ENCODE results near the gene AGBL1. TPM values are rescaled to one million over a fixed set of nuclear protein-coding genes. Genes with fewer than 3 reads are reported as not detected.

The AGBL1 gene
- total RNA-seq, 6 experiments from 2014 or later, result not detected

DNA sequence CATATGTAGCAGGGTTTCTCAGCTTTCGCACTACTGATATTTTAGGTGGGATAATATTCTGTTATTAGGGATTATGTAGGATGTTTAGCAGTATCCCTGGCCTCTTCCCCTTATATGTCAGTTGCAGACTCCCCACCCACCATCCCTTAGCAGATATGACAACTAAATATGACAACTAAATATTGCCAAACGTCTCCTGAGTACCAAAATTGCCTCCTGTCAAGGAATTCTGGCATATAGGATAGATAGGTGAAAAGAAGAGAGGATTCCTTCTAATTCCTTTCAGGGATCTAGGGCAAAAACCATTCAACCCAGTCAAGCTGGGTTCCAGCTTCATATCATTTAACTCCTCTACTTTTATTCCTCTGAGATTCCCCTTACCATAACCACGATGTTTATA is 759.8 kb downstream of the AGBL1 start:
- Mint-ChIP-seq H3K9me3 (peaks cover 34% of the 10 kb centered on the region), H3K4me3 (no peak overlapping the region), H3K36me3 (ENCODE audit: low read depth) (0 out of 2 replicates have a peak, but pooled peaks cover 4% of the 10 kb centered on the region), H3K27ac (no peak overlapping the region), H3K27me3 (ENCODE audit: insufficient read depth) (no peaks in the 10 kb centered on the region), H3K4me1 (ENCODE audit: low read depth) (no peaks in the 10 kb centered on the region)
- DNase-seq, result no peak
- TF ChIP-seq, protein P1, sequence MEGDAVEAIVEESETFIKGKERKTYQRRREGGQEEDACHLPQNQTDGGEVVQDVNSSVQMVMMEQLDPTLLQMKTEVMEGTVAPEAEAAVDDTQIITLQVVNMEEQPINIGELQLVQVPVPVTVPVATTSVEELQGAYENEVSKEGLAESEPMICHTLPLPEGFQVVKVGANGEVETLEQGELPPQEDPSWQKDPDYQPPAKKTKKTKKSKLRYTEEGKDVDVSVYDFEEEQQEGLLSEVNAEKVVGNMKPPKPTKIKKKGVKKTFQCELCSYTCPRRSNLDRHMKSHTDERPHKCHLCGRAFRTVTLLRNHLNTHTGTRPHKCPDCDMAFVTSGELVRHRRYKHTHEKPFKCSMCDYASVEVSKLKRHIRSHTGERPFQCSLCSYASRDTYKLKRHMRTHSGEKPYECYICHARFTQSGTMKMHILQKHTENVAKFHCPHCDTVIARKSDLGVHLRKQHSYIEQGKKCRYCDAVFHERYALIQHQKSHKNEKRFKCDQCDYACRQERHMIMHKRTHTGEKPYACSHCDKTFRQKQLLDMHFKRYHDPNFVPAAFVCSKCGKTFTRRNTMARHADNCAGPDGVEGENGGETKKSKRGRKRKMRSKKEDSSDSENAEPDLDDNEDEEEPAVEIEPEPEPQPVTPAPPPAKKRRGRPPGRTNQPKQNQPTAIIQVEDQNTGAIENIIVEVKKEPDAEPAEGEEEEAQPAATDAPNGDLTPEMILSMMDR (IDR thresholded peaks at IDR 0.05), result no peak

- no peak for DNase-seq
- TF ChIP-seq, protein P1 (IDR thresholded peaks at IDR 0.05), result no peak
- Mint-ChIP-seq H3K4me1 (ENCODE audit: low read depth) (no peaks in the 10 kb centered on the region), H3K27ac (no peak overlapping the region), H3K4me3 (no peak overlapping the region), H3K27me3 (ENCODE audit: insufficient read depth) (no peaks in the 10 kb centered on the region), H3K9me3 (peaks cover 42% of the 10 kb centered on the region), H3K36me3 (ENCODE audit: low read depth) (0 out of 2 replicates have a peak, but pooled peaks cover 4% of the 10 kb centered on the region)
Observed at GRCh38 chr15:86840996-86841395, 761.3 kb downstream of the AGBL1 start.

- TF ChIP-seq, protein P1 (IDR thresholded peaks at IDR 0.05), result no peak
- no peak for DNase-seq
Observed at GRCh38 chr15:86842199-86842598, 762.5 kb downstream of the AGBL1 start.

DNA sequence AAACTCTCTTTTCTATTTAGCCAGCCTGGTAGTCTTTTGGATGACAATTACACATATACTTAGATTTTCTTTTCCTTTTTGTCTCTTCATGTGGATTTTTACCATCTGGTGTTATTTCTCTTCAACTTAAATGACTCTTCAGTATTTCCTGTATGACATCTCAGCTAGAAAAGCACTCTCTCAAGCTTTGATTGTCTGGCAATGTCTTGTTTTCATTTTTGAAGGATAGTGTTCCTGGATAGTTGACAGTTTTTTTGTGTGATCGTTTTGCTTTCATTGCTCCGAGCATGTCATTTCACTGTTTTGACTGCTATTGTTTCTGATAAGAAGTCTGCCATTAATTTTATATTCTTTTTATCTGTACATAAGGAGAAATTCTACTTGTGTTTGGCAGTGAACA is 766.4 kb downstream of the AGBL1 start:
- TF ChIP-seq, protein P1 (IDR thresholded peaks at IDR 0.05), result no peak
- Mint-ChIP-seq H3K36me3 (ENCODE audit: low read depth) (no peaks in the 10 kb centered on the region), H3K4me1 (ENCODE audit: low read depth) (no peaks in the 10 kb centered on the region), H3K4me3 (no peak overlapping the region), H3K27ac (no peak overlapping the region), H3K9me3 (peaks cover 54% of the 10 kb centered on the region), H3K27me3 (ENCODE audit: insufficient read depth) (peaks cover 2% of the 10 kb centered on the region; the same call in 1 of the 2 replicates)
- DNase-seq, result no peak

More at GRCh38 chr15:86842199-86842598, 762.5 kb downstream of the AGBL1 start:
- Mint-ChIP-seq H3K36me3 (ENCODE audit: low read depth) (0 out of 2 replicates have a peak, but pooled peaks cover 4% of the 10 kb centered on the region), H3K27me3 (ENCODE audit: insufficient read depth) (no peaks in the 10 kb centered on the region), H3K27ac (no peak overlapping the region), H3K9me3 (peaks cover 54% of the 10 kb centered on the region), H3K4me1 (ENCODE audit: low read depth) (no peaks in the 10 kb centered on the region), H3K4me3 (no peak overlapping the region)

DNA sequence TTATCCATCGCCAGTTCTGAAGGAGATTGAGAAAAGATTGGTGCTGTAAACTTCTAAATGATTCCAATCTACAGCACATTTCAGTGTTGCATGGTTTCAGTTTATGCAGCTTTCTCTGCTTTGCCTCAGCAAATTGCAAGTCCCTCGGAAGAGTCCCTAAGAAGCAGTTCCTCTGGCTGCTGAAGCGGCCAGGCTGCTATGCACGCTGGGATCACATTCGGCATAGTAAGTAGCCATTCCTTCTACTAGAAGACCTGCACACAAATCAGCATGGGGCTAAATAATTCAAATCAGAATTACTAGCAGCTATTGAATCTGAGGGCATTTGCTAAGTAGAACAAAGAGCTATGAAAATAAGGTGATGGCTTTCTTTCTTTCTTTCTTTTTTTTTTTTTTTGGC is 769.5 kb downstream of the AGBL1 start:
- Mint-ChIP-seq H3K4me1 (ENCODE audit: low read depth) (no peaks in the 10 kb centered on the region), H3K27ac (no peak overlapping the region), H3K27me3 (ENCODE audit: insufficient read depth) (peaks cover 2% of the 10 kb centered on the region; the same call in 1 of the 2 replicates), H3K9me3 (peaks cover 53% of the 10 kb centered on the region), H3K36me3 (ENCODE audit: low read depth) (no peaks in the 10 kb centered on the region), H3K4me3 (no peak overlapping the region)
- no peak for DNase-seq
- TF ChIP-seq, protein P1 (IDR thresholded peaks at IDR 0.05), result no peak

Data from HFFc6 (cell line).